HepG2 (cell line): ENCODE results near the gene CACNA1F. TPM values are rescaled to one million over a fixed set of nuclear protein-coding genes. Genes with fewer than 3 reads are reported as not detected.

ENCODE experiments used
- DNMT3B ChIP-seq: conservative IDR thresholded peaks from 2 replicates; pipeline ENCODE4 v1.6.1; 2016; ENCODE audit warnings: missing biosample characterization, control low read depth
- FOXA3 ChIP-seq: IDR thresholded peaks from 2 replicates; pipeline ENCODE4 v1.6.1; 2016; ENCODE audit warnings: missing genetic modification reagents, missing compliant biosample characterization
- FOXP4 ChIP-seq: sonication (generic); formaldehyde crosslinking; IDR thresholded peaks from 2 replicates; pipeline ENCODE4 v1.4.0; 2020; ENCODE audit warnings: missing genetic modification reagents
- KMT2B ChIP-seq: IDR thresholded peaks from 2 replicates; pipeline ENCODE4 v1.6.1; 2016; ENCODE audit warnings: missing genetic modification reagents, missing compliant biosample characterization
- MYNN ChIP-seq: sonication (generic); formaldehyde crosslinking; IDR thresholded peaks from 2 replicates; pipeline ENCODE4 v1.4.0; 2020; ENCODE audit warnings: mild to moderate bottlenecking, low read depth, missing genetic modification reagents
- NAIF1 ChIP-seq: sonication (generic); formaldehyde crosslinking; IDR thresholded peaks from 2 replicates; pipeline ENCODE4 v1.5.0; 2020; ENCODE audit warnings: mild to moderate bottlenecking, missing genetic modification reagents, borderline replicate concordance
- SMAD3 ChIP-seq: sonication (generic); formaldehyde crosslinking; IDR thresholded peaks from 2 replicates; pipeline ENCODE4 v1.4.0; 2020; ENCODE audit warnings: missing genetic modification reagents
- ZBTB14 ChIP-seq: sonication (generic); formaldehyde crosslinking; IDR thresholded peaks from 2 replicates; pipeline ENCODE4 v1.4.0; 2020; ENCODE audit warnings: missing genetic modification reagents
- ZFP36L1 ChIP-seq: sonication (generic); formaldehyde crosslinking; IDR thresholded peaks from 2 replicates; pipeline ENCODE4 v1.8.0; 2022; ENCODE audit warnings: mild to moderate bottlenecking, missing genetic modification reagents, moderate library complexity
- ZMYM2 ChIP-seq: sonication (generic); formaldehyde crosslinking; IDR thresholded peaks from 2 replicates; pipeline ENCODE4 v1.8.0; 2022; ENCODE audit warnings: mild to moderate bottlenecking, missing genetic modification reagents
- ZMYM3 ChIP-seq: sonication (generic); formaldehyde crosslinking; IDR thresholded peaks from 2 replicates; pipeline ENCODE4 v1.5.1; 2020; ENCODE audit warnings: mild to moderate bottlenecking, missing genetic modification reagents
- ZNF101 ChIP-seq: sonication (generic); formaldehyde crosslinking; IDR thresholded peaks from 2 replicates; pipeline ENCODE4 v1.4.0; 2020; ENCODE audit warnings: mild to moderate bottlenecking, low read depth, missing genetic modification reagents, borderline replicate concordance
- ZNF326 ChIP-seq: sonication (generic); formaldehyde crosslinking; IDR thresholded peaks from 2 replicates; pipeline ENCODE4 v1.4.0; 2020; ENCODE audit warnings: missing genetic modification reagents, borderline replicate concordance
- ZNF350 ChIP-seq: sonication (generic); formaldehyde crosslinking; IDR thresholded peaks from 2 replicates; pipeline ENCODE4 v1.4.0; 2020; ENCODE audit warnings: mild to moderate bottlenecking, low read depth, missing genetic modification reagents, borderline replicate concordance
- ZNF407 ChIP-seq: sonication (generic); formaldehyde crosslinking; IDR thresholded peaks from one replicate; pipeline ENCODE4 v1.5.1; 2020; ENCODE audit warnings: mild to moderate bottlenecking, missing genetic modification reagents; ENCODE audit errors: not compliant biosample characterization
- polyA plus RNA-seq, 8 experiments: library from polyadenylated mRNA; depleted of rRNA in 3 of 8; stranded (reverse) in 7 of 8; unstranded in 1 of 8; fragments of >200 nt; fragmentation: Illumina TruSeq in 4 of 8; extraction: Trizol in 4 of 8; gene quantifications; 2 replicates each; pipeline versions ENCODE4 v1.2.1 to v1.2.3, GENCODE V29; 2011 to 2016; ENCODE audit warnings: low read depth in 4 of 8, missing spikeins in 1 of 8, mixed read lengths in 1 of 8; ENCODE audit not compliant: insufficient read depth in 1 of 8
- total RNA-seq, 5 experiments: library from RNA; depleted of rRNA; stranded (reverse); fragments of >200 nt; fragmentation: Illumina TruSeq; extraction: Trizol; gene quantifications; 2 replicates each; pipeline ENCODE4 v1.2.3, GENCODE V29; 2016; ENCODE audit warnings: low read depth in 1 of 5
- TF ChIP-seq, protein P1 (sequence below): sonication (generic); formaldehyde crosslinking; IDR thresholded peaks from 2 replicates; pipeline ENCODE4 v1.4.0; 2020; ENCODE audit warnings: missing genetic modification reagents

Gene CACNA1F
- total and polyA plus RNA-seq, 2 of the 13 experiments (the other 11 are each of a cell fraction or from before 2014, with no cell fraction given): 0.03 TPM; not detected in 1

DNA sequence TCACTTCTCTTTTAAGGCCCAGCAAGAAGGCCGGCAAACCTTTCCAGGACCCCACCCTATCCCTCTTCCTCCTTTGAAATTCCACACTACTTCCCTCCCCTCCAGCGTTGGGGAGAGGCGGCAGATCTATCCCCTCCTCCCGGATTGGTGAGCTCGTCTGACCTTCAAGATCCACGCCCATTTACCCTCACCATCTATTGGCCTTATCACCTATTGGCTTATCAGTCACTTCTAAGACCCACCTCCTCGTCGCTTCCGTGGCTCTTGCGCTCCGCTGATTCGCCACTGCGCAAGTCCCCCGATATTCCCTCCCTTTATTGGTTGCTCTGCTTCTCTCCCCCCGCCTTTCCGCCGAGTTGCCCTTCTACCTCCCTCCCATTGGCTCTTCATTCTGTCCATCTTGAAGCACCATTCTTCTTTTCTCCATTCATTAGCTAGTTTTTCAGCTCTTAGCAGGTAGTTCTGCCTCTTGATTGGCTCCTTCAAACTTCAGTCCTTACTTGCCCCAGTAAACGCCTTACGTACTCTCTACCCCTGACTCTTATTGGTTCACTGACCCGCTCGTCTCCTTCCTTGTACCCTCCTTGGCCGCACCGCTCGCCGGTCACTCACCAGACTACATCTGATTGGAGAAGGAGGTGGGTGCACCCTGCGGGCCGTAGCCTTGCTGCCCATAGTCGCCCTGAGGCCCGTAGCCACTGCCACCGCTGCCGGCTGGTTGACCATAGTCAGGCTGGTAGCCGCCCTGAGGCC is 42.1 kb downstream of the CACNA1F start (continued):
- TF ChIP-seq ZNF407 (CRISPR knock-in tag) (no peak), ZMYM2 (no peak; the same call in 1 of the 2 replicates), ZMYM3 (CRISPR knock-in tag) (no peak), DNMT3B (CRISPR knock-in tag) (no peak), ZNF101 (CRISPR knock-in tag) (no peak), MYNN (no peak), ZNF350 (CRISPR knock-in tag) (no peak), NAIF1 (CRISPR knock-in tag) (no peak), ZNF326 (no peak), ZBTB14 (CRISPR knock-in tag) (no peak), FOXA3 (CRISPR knock-in tag) (0 out of 2 replicates have a peak, but pooled peaks have one; percentile 5), KMT2B (CRISPR knock-in tag) (no peak), SMAD3 (no peak), FOXP4 (CRISPR knock-in tag) (no peak), ZFP36L1 (CRISPR knock-in tag) (no peak)
- TF ChIP-seq, protein P1, sequence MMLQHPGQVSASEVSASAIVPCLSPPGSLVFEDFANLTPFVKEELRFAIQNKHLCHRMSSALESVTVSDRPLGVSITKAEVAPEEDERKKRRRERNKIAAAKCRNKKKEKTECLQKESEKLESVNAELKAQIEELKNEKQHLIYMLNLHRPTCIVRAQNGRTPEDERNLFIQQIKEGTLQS (CRISPR knock-in tag): no peak
